Stimulated activated naive CD8-positive, alpha-beta T cell treated with anti-CD3 and anti-CD28 coated beads, Interleukin-15, Interleukin-2, amounts not matched to agents 100 ng/mL and 50 ng/mL, for 24 hours (primary cell): ENCODE measurements around the gene TBCEL.

Experiments used
- H3K27ac Mint-ChIP-seq: one replicate; pipeline ENCODE4 v1.8.0; 2021; ENCODE audit warnings: mild to moderate bottlenecking, mixed read lengths
- H3K27me3 Mint-ChIP-seq: one replicate; pipeline ENCODE4 v1.8.0; 2021; ENCODE audit warnings: mixed read lengths
- H3K36me3 Mint-ChIP-seq: one replicate; pipeline ENCODE4 v1.8.0; 2021; ENCODE audit warnings: low read depth, mixed read lengths
- H3K4me1 Mint-ChIP-seq: one replicate; pipeline ENCODE4 v1.8.0; 2021; ENCODE audit warnings: low read depth, mixed read lengths
- H3K4me3 Mint-ChIP-seq: one replicate; pipeline ENCODE4 v1.8.0; 2021; ENCODE audit warnings: mild to moderate bottlenecking, mixed read lengths
- H3K9me3 Mint-ChIP-seq: one replicate; pipeline ENCODE4 v1.8.0; 2021; ENCODE audit warnings: mixed read lengths

Gene TBCEL

GRCh38 chr11:121023848-121024751 is at the start of gene TBCEL:
Gene TBCEL (plus strand): TSS chr11:121024102. CDS start chr11:121045691, 21,589 bp downstream.
- Mint-ChIP-seq H3K27ac (peak within 1 kb of the TSS; percentile 80), H3K27me3 (peaks cover 12% of the 10 kb centered on the region), H3K4me1 (peaks cover 16% of the 10 kb centered on the region), H3K9me3 (no peaks in the 10 kb centered on the region), H3K36me3 (no peaks in the 10 kb centered on the region), H3K4me3 (peak within 1 kb of the TSS; percentile 82)

- H3K9me3 Mint-ChIP-seq = no peaks in the 10 kb centered on the region
- no peaks in the 10 kb centered on the region for H3K36me3 Mint-ChIP-seq
- H3K27me3 Mint-ChIP-seq = peaks cover 35% of the 10 kb centered on the region
- no peak overlapping the region for H3K27ac Mint-ChIP-seq
- H3K4me3 Mint-ChIP-seq = no peak overlapping the region
- H3K4me1 Mint-ChIP-seq = no peaks in the 10 kb centered on the region
Measured at GRCh38 chr11:120974466-120974865, 49.4 kb upstream of the TBCEL start.

DNA sequence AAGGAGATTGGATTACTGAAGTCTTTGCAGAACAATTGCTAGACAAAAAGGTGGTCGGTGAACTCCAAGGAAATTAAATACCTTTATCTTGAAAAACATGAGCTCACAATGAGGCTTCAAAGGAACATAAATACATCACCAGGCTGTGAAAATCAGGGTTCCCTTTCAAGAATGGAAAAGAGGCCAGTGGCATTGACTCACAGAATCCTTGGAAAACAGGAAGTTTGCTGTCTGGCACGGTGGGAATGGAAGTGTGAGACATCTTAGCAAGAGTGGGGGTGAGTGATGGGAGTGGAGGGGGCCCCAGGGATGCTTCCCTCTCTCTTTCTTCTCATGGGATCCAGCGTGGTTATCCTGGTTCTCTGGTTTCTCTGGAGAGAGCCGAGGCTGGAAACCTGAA is 48.9 kb upstream of the TBCEL start:
- H3K4me3 Mint-ChIP-seq = no peak overlapping the region
- H3K36me3 Mint-ChIP-seq = no peaks in the 10 kb centered on the region
- no peaks in the 10 kb centered on the region for H3K4me1 Mint-ChIP-seq
- no peak overlapping the region for H3K27ac Mint-ChIP-seq
- H3K9me3 Mint-ChIP-seq = no peaks in the 10 kb centered on the region
- H3K27me3 Mint-ChIP-seq = peaks cover 40% of the 10 kb centered on the region

DNA sequence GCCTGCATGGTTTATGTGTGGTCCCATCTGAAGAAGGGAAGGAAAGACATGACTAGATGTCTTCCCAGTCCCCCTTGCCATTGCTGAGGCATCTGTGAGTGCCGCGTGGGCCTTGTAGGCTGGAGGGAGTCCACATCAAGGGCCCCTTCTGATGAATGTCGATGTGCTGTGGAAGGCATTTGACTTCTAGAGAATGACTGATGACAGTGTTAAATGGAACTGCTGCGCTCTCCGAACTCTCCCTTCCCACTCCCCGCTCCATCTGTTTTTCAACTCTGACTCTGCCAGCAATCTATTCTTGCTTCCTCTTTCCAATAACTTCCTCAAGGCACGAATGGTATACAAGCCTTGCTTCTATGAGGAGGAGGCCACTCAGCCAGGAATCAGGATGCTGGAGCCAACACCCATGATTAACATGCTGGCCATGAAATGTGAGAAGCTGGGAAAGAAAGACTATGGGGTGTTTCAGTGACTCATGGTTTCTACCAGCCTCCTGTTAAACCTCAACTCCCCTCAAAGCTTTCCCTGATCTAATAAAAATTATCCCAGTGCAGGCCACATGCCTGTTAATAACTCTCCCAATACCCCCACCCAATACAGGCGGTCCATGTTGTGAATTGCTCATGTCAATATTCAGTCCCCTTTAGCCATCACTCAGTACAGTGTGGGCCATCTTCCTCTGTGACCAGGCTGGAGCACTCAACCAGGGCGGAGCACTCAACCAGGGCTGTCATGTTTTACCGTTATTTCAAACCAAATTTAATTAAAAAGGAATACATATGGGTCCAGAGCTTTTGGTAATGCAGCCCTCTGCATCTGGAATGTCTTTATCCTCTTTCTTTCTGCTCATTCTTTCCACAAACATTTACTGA is 46.4 kb upstream of the TBCEL start:
- H3K27me3 Mint-ChIP-seq = peaks cover 50% of the 10 kb centered on the region
- no peak overlapping the region for H3K4me3 Mint-ChIP-seq
- H3K9me3 Mint-ChIP-seq = no peaks in the 10 kb centered on the region
- no peaks in the 10 kb centered on the region for H3K4me1 Mint-ChIP-seq
- H3K27ac Mint-ChIP-seq = no peak overlapping the region
- H3K36me3 Mint-ChIP-seq = no peaks in the 10 kb centered on the region

DNA sequence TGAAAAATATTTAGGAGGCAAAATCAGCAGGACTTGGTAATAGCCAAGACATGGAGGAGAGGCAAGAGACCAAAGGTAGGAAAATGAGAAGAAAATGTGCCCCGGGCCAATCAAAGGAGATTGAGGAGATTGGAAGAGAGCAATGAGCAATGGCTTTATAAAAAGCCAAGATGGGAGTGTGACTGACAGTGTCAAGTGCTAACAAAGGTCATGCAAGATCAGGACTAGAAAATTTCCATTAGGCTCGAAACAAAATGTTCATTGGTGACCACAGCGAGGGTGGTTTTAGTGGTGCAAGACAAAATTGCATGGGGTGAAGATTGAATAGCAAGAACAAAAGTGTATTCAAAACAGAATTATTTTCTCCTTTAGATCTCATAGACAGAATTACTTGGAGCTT is 45.2 kb upstream of the TBCEL start:
- no peaks in the 10 kb centered on the region for H3K9me3 Mint-ChIP-seq
- no peaks in the 10 kb centered on the region for H3K4me1 Mint-ChIP-seq
- H3K4me3 Mint-ChIP-seq = no peak overlapping the region
- H3K36me3 Mint-ChIP-seq = no peaks in the 10 kb centered on the region
- H3K27me3 Mint-ChIP-seq = peaks cover 53% of the 10 kb centered on the region
- H3K27ac Mint-ChIP-seq = no peak overlapping the region

DNA sequence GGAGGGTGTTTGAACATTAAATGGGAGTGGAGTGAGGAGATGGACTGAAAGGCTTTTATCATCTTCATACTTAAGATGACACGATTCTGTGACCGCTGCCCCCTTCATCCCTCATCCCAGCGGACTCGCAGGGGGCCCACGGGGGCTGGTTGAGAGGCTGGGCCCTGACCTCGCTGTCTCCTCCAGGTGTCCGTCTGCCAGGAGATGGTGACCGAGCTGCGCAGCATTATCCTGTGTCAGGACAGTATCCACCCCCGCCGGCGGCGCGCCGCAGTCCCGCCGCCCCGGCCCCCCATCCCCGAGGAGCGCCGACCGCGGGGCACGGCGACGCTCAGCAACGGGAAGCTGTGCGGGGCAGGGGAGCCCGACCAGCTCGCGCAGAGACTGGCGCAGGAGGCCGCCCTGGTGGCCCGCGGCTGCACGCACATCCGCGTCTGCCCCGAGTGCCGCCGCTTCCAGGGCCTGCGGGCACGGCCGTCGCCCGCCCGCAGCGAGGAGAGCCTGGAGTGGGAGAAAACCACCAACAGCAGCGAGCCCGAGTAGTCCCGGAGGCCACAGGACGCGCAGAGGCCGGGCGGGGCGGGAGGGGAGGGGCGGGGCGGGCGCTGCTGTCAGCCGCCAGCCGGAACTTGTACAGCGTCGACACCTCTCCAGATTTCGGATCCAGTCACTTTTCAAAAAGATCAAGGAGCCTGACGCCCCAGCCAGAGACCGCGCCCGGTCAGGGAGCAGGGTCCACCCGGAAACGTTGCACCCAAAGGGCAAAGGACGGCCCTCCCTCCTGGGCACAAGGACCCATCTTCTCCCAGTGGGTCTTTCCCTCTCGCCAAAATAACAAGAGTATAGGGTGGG is 38.0 kb upstream of the TBCEL start:
- no peak overlapping the region for H3K27ac Mint-ChIP-seq
- H3K4me3 Mint-ChIP-seq = peak overlapping the region; percentile 71
- H3K9me3 Mint-ChIP-seq = no peaks in the 10 kb centered on the region
- no peaks in the 10 kb centered on the region for H3K36me3 Mint-ChIP-seq
- peaks cover 40% of the 10 kb centered on the region for H3K27me3 Mint-ChIP-seq
- H3K4me1 Mint-ChIP-seq = peaks cover 10% of the 10 kb centered on the region

DNA sequence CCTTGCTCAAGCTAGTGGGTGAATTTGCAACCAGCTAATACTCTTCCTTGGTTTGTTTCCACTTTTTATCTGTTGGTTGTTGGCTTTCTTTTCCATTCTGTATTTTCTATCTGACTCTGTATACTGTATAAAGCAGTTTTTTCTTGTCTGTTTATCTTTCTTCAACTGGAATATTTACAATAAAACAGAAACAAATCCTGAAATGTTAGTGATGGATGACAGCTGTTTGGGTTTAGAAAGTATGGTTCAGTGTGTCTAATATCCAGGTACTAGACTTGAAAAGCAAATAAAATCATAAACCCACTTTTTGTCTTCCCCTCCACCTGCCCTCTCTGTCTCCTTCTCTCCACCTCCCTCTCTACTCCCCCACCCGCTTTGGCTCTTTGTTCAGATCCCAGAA is 35.3 kb upstream of the TBCEL start:
- Mint-ChIP-seq H3K9me3 (no peaks in the 10 kb centered on the region), H3K4me3 (no peak overlapping the region), H3K27me3 (peaks cover 22% of the 10 kb centered on the region), H3K4me1 (peaks cover 10% of the 10 kb centered on the region), H3K36me3 (no peaks in the 10 kb centered on the region), H3K27ac (no peak overlapping the region)

DNA sequence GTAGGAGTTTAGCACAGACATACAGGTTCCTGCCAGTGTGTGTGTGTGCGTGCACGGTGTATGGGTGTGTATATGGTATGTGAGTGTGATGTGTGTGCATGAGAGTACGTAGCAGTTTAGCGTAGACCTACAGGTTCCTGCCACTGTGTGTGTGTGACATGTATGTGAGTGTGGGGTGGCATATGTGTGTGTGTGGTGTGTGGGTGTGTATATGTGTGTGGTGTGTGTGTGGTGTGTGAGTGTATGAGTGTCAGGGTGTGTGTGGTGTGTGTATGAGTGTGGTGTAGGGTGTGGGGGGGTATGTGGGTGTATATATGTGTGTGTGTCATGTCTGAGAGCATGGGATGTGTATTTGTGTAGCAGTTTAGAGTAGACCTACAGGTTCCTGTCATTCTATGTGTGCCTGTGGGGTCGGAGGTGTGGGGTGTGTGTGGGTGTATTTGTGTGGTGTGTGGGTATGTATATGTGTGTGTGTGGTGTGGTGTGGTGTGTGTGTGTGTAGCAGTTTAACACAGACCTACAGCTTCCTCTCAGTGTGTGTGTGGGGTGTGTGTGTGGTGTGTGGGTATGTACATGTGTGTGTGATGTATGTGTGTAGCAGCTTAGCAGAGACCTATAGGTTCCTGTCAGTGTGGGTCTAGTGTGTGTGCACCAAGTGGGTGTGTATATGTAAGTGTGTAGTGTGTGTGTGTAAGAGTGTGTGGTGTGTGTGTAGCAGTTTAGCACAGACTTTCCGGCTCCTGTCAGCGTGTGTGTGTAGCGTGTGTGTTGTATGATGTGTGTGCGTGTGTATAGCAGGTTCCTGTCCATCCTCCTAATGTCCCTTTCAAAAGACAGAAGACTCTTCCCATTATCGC is 31.8 kb upstream of the TBCEL start:
- Mint-ChIP-seq H3K9me3 (no peaks in the 10 kb centered on the region), H3K4me3 (no peak overlapping the region), H3K27ac (no peak overlapping the region), H3K4me1 (no peaks in the 10 kb centered on the region), H3K27me3 (peaks cover 15% of the 10 kb centered on the region), H3K36me3 (no peaks in the 10 kb centered on the region)

GRCh38 chr11:120994091-120994859 is 29.6 kb upstream of the TBCEL start:
- H3K9me3 Mint-ChIP-seq = no peaks in the 10 kb centered on the region
- H3K4me1 Mint-ChIP-seq = no peaks in the 10 kb centered on the region
- no peak overlapping the region for H3K4me3 Mint-ChIP-seq

DNA sequence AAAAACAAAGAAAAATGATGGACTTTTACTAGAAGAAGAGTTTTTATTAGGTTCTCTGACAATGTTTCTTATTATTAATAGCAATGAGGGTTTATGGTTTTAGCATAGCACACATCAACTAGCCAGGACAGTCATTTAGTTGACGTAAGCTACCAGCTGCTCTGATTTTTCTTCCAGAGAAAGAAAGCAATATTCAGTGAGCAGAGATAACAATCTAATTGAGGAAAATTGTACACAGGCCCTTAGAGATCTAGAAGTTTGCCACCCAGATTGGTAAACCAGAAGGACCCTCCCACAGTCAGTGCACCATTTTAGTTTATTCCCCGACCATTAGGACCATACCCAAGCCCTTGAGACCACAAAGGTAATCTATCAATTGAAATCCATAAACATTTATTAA is 28.7 kb upstream of the TBCEL start:
- no peak overlapping the region for H3K27ac Mint-ChIP-seq
- no peaks in the 10 kb centered on the region for H3K36me3 Mint-ChIP-seq
- no peak overlapping the region for H3K4me3 Mint-ChIP-seq
- H3K27me3 Mint-ChIP-seq = peaks cover 11% of the 10 kb centered on the region
- H3K9me3 Mint-ChIP-seq = no peaks in the 10 kb centered on the region
- H3K4me1 Mint-ChIP-seq = no peaks in the 10 kb centered on the region

More at GRCh38 chr11:120994091-120994859, 29.6 kb upstream of the TBCEL start:
- H3K36me3 Mint-ChIP-seq = no peaks in the 10 kb centered on the region
- peaks cover 7% of the 10 kb centered on the region for H3K27me3 Mint-ChIP-seq
- H3K27ac Mint-ChIP-seq = no peak overlapping the region

GRCh38 chr11:120996973-120997372 is 26.9 kb upstream of the TBCEL start:
- H3K4me1 Mint-ChIP-seq = no peaks in the 10 kb centered on the region
- peaks cover 24% of the 10 kb centered on the region for H3K27me3 Mint-ChIP-seq
- no peak overlapping the region for H3K4me3 Mint-ChIP-seq
- no peaks in the 10 kb centered on the region for H3K36me3 Mint-ChIP-seq
- H3K27ac Mint-ChIP-seq = no peak overlapping the region
- H3K9me3 Mint-ChIP-seq = no peaks in the 10 kb centered on the region

DNA sequence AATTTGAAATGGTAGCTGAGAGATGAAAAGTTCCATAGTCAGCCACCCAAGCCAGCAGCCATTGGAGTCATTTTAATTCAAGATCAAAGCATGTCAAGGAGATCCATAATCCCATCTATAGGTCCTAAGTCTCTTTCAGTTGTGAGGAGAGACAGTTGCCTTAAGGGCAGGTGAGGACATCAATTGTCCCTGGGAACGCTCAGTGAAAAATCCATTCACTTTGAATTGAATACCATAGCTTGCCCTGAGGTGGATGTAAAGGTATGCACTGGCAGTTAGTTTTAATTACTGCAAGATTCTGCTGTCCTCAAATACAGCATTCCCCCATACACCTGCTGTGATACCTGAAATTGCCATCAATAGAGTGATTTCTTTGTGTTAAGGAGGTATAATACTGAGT is 25.3 kb upstream of the TBCEL start:
- H3K27ac Mint-ChIP-seq = no peak overlapping the region
- H3K4me3 Mint-ChIP-seq = no peak overlapping the region

DNA sequence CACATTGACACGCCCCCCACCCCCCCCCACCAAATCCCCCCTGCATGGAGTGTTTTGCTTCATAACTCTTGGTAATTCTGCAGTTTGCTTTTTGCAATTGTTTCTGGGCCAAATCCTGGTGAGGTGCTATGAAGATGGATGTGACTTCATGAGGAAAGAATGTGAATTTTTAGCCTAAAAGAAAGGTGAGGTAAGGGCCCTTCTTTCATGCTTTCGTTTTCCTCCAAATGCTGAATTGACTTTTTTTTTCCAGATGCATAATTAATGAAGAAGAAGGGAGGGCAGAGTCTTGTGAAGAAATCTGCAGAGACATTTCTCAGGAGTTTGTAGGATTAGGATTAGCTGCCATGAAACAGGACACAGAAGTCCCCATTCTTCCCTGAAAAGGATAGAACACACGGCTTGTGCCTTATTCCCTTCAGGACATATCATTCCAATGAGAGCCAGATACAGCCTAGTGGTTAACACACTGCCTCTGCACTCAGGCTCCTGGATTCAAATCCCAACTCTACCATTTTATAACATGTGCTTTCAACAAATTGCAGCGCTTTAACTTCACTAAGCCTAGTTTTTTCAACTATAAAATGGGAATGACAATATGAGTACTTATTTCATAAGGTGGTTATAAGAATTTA is 19.6 kb upstream of the TBCEL start:
- Mint-ChIP-seq H3K4me1 (no peaks in the 10 kb centered on the region), H3K9me3 (no peaks in the 10 kb centered on the region), H3K27me3 (peaks cover 52% of the 10 kb centered on the region), H3K36me3 (no peaks in the 10 kb centered on the region), H3K27ac (no peak overlapping the region), H3K4me3 (no peak overlapping the region)

More for the DNA sequence above, 25.3 kb upstream of the TBCEL start:
- no peaks in the 10 kb centered on the region for H3K36me3 Mint-ChIP-seq
- peaks cover 26% of the 10 kb centered on the region for H3K27me3 Mint-ChIP-seq
- no peaks in the 10 kb centered on the region for H3K9me3 Mint-ChIP-seq
- H3K4me1 Mint-ChIP-seq = no peaks in the 10 kb centered on the region
